Raji (cell line): ENCODE measurements around the gene CALN1.

ENCODE experiments used
- POLR2A ChIP-seq: IDR thresholded peaks from 2 replicates; pipeline ENCODE4 v1.6.1; 2011; ENCODE audit warnings: low read depth, low read length, control low read depth; ENCODE audit not compliant: insufficient read depth

CALN1 gene

GRCh38 chr7:71867626-71868025, 544.5 kb downstream of the CALN1 start:
- TF ChIP-seq POLR2A, result no peak

- TF ChIP-seq POLR2A, result no peak
These were observed 547.0 kb downstream of the CALN1 start for GRCh38 chr7:71865172-71865571.

GRCh38 chr7:71864130-71864529, 548.0 kb downstream of the CALN1 start:
- no peak for TF ChIP-seq POLR2A

- no peak for TF ChIP-seq POLR2A
These were observed 551.6 kb downstream of the CALN1 start for GRCh38 chr7:71860572-71860971.

- TF ChIP-seq POLR2A, result no peak
These were observed 554.8 kb downstream of the CALN1 start for GRCh38 chr7:71857338-71857737.

- TF ChIP-seq POLR2A, result no peak
These were observed 557.4 kb downstream of the CALN1 start for GRCh38 chr7:71854546-71855397.

- TF ChIP-seq POLR2A, result no peak
These were observed 560.2 kb downstream of the CALN1 start for GRCh38 chr7:71851776-71852498.

GRCh38 chr7:71846160-71846559, 566.0 kb downstream of the CALN1 start:
- no peak for TF ChIP-seq POLR2A

- TF ChIP-seq POLR2A, result no peak
These were observed 568.5 kb downstream of the CALN1 start for GRCh38 chr7:71843676-71844075.

- TF ChIP-seq POLR2A, result no peak
These were observed 569.4 kb downstream of the CALN1 start for GRCh38 chr7:71842786-71843185.

GRCh38 chr7:71842381-71842780, 569.8 kb downstream of the CALN1 start:
- TF ChIP-seq POLR2A, result no peak

- no peak for TF ChIP-seq POLR2A
These were observed 577.1 kb downstream of the CALN1 start for GRCh38 chr7:71835056-71835455.

- no peak for TF ChIP-seq POLR2A
These were observed 582.6 kb downstream of the CALN1 start for GRCh38 chr7:71829515-71829914.

- TF ChIP-seq POLR2A, result no peak
These were observed 583.8 kb downstream of the CALN1 start for GRCh38 chr7:71828361-71828760.

- no peak for TF ChIP-seq POLR2A
These were observed 586.0 kb downstream of the CALN1 start for GRCh38 chr7:71826141-71826540.
